ENCODE measurements around the gene E2F1. TPM values are rescaled to one million over a fixed set of nuclear protein-coding genes. Genes with fewer than 3 reads are reported as not detected.

Gene E2F1
- total and polyA plus RNA-seq, 9 donors: 0.95 to 7.6 (median 3.4) TPM

DNA sequence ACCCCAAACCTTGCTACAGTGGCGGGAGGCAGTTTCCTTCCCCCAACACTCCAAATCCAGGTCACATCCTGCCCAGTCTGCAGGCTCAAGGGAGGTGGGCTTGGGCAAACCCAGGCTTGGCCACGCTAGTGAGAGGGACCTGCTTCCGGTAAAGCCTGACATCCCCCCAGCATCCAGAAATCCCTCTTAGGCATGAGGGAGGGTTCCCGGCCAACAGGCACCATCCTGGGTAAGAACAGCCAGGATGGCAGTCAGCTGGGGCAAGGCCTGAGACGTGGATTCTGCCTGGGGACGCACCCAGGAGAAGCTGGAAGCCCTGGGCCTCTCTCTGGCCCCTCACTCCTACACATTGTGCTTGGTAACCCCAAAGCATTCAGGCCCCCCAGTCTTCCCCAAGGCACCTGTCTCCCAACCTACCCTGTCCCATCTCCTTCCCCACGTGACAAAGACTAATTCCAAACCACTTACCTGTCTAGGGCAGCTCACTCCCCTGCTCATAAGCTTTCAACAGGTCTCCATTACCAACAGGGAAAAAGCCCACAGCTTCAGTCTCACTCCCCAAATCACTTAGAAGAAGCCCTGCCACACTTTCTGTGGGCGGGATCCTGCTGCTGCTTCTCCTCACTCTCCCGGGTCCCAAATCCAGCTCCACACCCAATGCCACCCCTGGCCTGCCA is 22.0 kb downstream of the E2F1 start:
- H3K27me3 ChIP-seq: no peaks in the 10 kb centered on the region
- H3K27ac ChIP-seq: peak overlapping the region; percentile 70 to 88
- peak in 4 of 5 donors; percentile 20 to 52 (median 38) for DNase-seq
- H3K9me3 ChIP-seq: no peaks in the 10 kb centered on the region
- peaks cover 9% of the 10 kb centered on the region for H3K4me1 ChIP-seq (ENCODE audit: insufficient read depth)
- 38 to 46% (median 40%) methylated on average over 9 of the region's 9 CpGs for WGBS, 3 donors
- H3K4me3 ChIP-seq: peak overlapping the region; percentile 64
- H3K36me3 ChIP-seq: no peaks in the 10 kb centered on the region
- TF ChIP-seq EP300 (IDR thresholded peaks at IDR 0.05) (no peak), POLR2A (IDR thresholded peaks at IDR 0.05) (no peak)
- TF ChIP-seq, protein P1, sequence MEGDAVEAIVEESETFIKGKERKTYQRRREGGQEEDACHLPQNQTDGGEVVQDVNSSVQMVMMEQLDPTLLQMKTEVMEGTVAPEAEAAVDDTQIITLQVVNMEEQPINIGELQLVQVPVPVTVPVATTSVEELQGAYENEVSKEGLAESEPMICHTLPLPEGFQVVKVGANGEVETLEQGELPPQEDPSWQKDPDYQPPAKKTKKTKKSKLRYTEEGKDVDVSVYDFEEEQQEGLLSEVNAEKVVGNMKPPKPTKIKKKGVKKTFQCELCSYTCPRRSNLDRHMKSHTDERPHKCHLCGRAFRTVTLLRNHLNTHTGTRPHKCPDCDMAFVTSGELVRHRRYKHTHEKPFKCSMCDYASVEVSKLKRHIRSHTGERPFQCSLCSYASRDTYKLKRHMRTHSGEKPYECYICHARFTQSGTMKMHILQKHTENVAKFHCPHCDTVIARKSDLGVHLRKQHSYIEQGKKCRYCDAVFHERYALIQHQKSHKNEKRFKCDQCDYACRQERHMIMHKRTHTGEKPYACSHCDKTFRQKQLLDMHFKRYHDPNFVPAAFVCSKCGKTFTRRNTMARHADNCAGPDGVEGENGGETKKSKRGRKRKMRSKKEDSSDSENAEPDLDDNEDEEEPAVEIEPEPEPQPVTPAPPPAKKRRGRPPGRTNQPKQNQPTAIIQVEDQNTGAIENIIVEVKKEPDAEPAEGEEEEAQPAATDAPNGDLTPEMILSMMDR (IDR thresholded peaks at IDR 0.05): no peak
- intact Hi-C loops (cut with DNase I): loop anchor here in 1 of 4 donors (10.0 kb wide), 1 partner anchor 71 kb away; the partner anchor contains the start of gene ZNF341

DNA sequence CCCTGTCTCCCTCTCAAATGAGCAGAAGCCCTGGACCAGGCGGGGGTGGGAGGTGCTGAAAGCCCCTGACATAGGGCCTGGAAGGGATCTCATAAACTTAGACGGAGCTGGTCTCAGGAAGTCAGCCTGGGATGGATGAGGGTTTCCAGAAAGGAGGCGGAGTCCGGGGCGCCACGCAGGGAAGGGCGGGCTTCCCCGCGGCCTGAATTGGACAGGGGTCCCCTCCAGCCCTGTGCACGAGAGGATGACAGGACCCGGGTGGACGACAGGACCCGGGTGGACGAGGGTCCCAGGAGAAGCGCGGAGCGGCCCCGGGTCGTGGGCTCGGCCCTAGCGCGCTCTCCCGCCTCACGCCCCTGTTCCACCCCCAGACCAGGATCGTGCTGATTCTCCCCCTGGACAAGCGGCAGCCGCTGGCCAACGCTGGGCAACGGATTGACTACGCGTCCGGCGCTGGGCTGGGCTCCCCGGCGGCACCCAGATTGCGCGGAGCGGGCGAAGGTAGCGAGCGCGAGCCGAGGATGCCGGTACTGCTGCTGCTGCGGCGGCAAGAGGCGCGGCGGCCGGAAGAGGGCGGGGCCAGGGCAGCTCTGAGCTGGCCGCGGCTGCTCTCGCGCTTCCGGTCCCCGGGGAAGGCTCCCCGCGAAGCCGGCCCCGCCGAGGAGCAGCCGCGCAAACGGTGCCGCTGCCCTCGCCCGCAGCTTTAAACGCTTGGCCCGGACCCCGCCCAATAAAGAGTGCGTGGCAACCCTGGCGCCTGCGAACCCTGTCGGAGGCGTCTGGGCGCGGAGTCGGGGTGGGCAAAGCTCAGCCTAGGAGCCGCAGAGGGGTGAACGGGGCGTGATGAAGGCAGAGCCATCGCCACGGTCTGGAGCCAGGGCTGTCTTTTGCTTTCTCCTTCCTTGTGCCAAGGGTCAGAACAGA is 22.8 kb downstream of the E2F1 start:
- Histone ChIP-seq H3K36me3 (no peaks in the 10 kb centered on the region), H3K4me3 (peak overlapping the region; percentile 64), H3K27ac (peak overlapping the region; percentile 70 to 88), H3K9me3 (no peaks in the 10 kb centered on the region), H3K4me1 (ENCODE audit: insufficient read depth) (peaks cover 9% of the 10 kb centered on the region), H3K27me3 (no peaks in the 10 kb centered on the region)
- peak; percentile 77 to 88 (median 83) for DNase-seq
- intact Hi-C loops (cut with DNase I): loop anchor here in 1 of 4 donors (10.0 kb wide), 1 partner anchor 71 kb away; the partner anchor contains the start of gene ZNF341
- WGBS, 3 donors: 1% methylated on average over 76 to 84 of the region's 84 CpGs
- TF ChIP-seq, protein P1 (IDR thresholded peaks at IDR 0.05): peak in 2 of 3 donors; percentile 17 to 33
- TF ChIP-seq EP300 (IDR thresholded peaks at IDR 0.05): no peak

DNA sequence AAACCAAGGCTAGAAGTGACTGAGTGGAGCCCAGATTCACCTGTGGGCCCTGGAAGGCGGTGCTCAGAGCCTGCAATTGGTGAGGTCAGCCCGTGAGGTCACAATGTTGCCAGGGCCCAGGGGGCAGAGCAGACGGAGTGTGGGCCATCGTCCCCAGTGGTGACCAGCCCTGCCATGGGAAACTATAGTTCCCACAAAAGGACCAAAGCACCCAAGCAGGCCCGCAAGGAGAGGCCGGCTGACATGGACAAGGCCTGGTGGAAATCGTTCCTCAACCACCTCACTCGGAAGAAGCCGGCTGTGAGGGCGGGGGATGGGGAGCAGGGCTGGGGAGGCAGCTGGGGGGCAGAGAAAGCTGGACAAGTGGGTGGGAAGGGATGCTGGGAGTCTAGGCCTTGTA is 24.0 kb downstream of the E2F1 start, which contains the start of gene C20orf144:
TSS of gene C20orf144 (plus strand) at position 156 of the 400 bp plus-strand sequence. CDS start at position 175, 19 bp downstream.
- TF ChIP-seq, protein P1 (IDR thresholded peaks at IDR 0.05): no peak
- TF ChIP-seq POLR2A (IDR thresholded peaks at IDR 0.05): no peak
- no peak for TF ChIP-seq EP300 (IDR thresholded peaks at IDR 0.05)
- peak; percentile 11 to 51 (median 40) for DNase-seq
- intact Hi-C loops (cut with DNase I): loop anchor here in 1 of 4 donors (10.0 kb wide), 1 partner anchor 73 kb away; the partner anchor contains the start of gene ZNF341
- Histone ChIP-seq H3K9me3 (no peaks in the 10 kb centered on the region), H3K4me1 (ENCODE audit: insufficient read depth) (peaks cover 9% of the 10 kb centered on the region), H3K27ac (peak within 1 kb of the TSS in 1 of 2 donors; percentile 88), H3K4me3 (peak within 1 kb of the TSS; percentile 64), H3K27me3 (no peaks in the 10 kb centered on the region), H3K36me3 (no peaks in the 10 kb centered on the region)
- 90 to 93% (median 91%) methylated on average over 10 of the region's 10 CpGs for WGBS, 3 donors

- peaks cover 5% of the 10 kb centered on the region for H3K4me1 ChIP-seq (ENCODE audit: insufficient read depth)
- H3K27me3 ChIP-seq: no peaks in the 10 kb centered on the region
- TF ChIP-seq EP300 (IDR thresholded peaks at IDR 0.05) (no peak), POLR2A (IDR thresholded peaks at IDR 0.05) (no peak)
- TF ChIP-seq, protein P1 (IDR thresholded peaks at IDR 0.05): no peak
- intact Hi-C loops (cut with DNase I): loop anchor here in 1 of 4 donors (10.0 kb wide), 1 partner anchor 74 kb away; the partner anchor contains the start of gene ZNF341
- peak in 1 of 5 donors; percentile 34 for DNase-seq
- no peak overlapping the region for H3K4me3 ChIP-seq
- WGBS, 3 donors: 87 to 94% (median 91%) methylated on average over 7 of the region's 7 CpGs
- H3K9me3 ChIP-seq: no peaks in the 10 kb centered on the region
- H3K27ac ChIP-seq: no peak overlapping the region
- H3K36me3 ChIP-seq: no peaks in the 10 kb centered on the region
Measured at GRCh38 chr20:33660685-33661058, 25.5 kb downstream of the E2F1 start.

All from ovary (tissue), 9 donors.